ENCODE measurements around the gene OR2Y1. TPM values are rescaled to one million over a fixed set of nuclear protein-coding genes. Genes with fewer than 3 reads are reported as not detected.
A peak's percentile ranks its signal among the peaks of the same experiment; 100 is the strongest.
"Not testable (repeated sequence)": the region's sequence is repeated elsewhere in the genome, so short reads cannot be mapped to it uniquely, and the experiment has no call there.

OR2Y1 gene
- total RNA-seq, result not detected

- 87 to 93% methylated on average over 2 of the region's 2 CpGs for WGBS, 2 donors (ENCODE audit: low coverage in 1 of 2)
- DNase-seq, result no peak
- in situ Hi-C loops (cut with MboI; ENCODE audit: low pct_ligation_motif_present in 1 of 4, low pct_unique_long_range_greater_than_20kb in 1 of 4, low sequenced_read_pairs in 3 of 4), result no loop called here
These were observed at the start of gene OR2Y1 for GRCh38 chr5:180739958-180740357. TSS of gene OR2Y1 (minus strand) at chr5:180740058. CDS start at chr5:180740058, 0 bp downstream.

GRCh38 chr5:180788651-180789410, 49.0 kb upstream of the OR2Y1 start:
- WGBS, 2 donors (ENCODE audit: low coverage in 1 of 2), result 87 to 100% methylated on average over 5 to 19 of the region's 19 CpGs
- Histone ChIP-seq H3K27ac (peak overlapping the region in 1 of 4 donors; percentile 11), H3K4me1 (peaks cover 25 to 32% (median 29%) of the 10 kb centered on the region in 4 donors), H3K36me3 (peaks cover 0 to 17% (median 8%) of the 10 kb centered on the region in 4 donors)
- H3K4me3 ChIP-seq; DNase-seq; H3K27me3 ChIP-seq; intact Hi-C loops (cut with DNase I; ENCODE audit: low total_unique reads); H3K9me3 ChIP-seq: not testable (repeated sequence)
- in situ Hi-C loops (cut with MboI; ENCODE audit: low pct_ligation_motif_present in 1 of 4, low pct_unique_long_range_greater_than_20kb in 1 of 4, low sequenced_read_pairs in 3 of 4), result loop anchor here in 1 of 4 donors (10.0 kb wide), 1 partner anchor 56 kb away; no protein-coding TSS in a partner anchor

More at GRCh38 chr5:180739958-180740357, at the start of gene OR2Y1:
- H3K4me1 ChIP-seq, result no peaks in the 10 kb centered on the region
- TF ChIP-seq POLR2AphosphoS5 (IDR thresholded peaks at IDR 0.05), result no peak
- TF ChIP-seq EP300 (IDR thresholded peaks at IDR 0.05; ENCODE audit: low read depth), result no peak
- TF ChIP-seq POLR2A (IDR thresholded peaks at IDR 0.05), result no peak
- TF ChIP-seq CTCF (IDR thresholded peaks at IDR 0.05), result no peak
- H3K9me3 ChIP-seq, result no peaks in the 10 kb centered on the region
- intact Hi-C loops (cut with DNase I; ENCODE audit: low total_unique reads), result no loop called here
- H3K4me3 ChIP-seq, result no peak within 1 kb of the TSS
- peaks cover 16% of the 10 kb centered on the region for H3K27me3 ChIP-seq
- H3K27ac ChIP-seq, result no peak within 1 kb of the TSS
- no peaks in the 10 kb centered on the region for H3K36me3 ChIP-seq

GRCh38 chr5:180787711-180788431, 48.0 kb upstream of the OR2Y1 start:
- no peak for DNase-seq
- 83% methylated on average over 20 of the region's 20 CpGs; no CpG with 5 or more reads in 1 of the 2 donors for WGBS, 2 donors (ENCODE audit: low coverage in 1 of 2)
- intact Hi-C loops (cut with DNase I; ENCODE audit: low total_unique reads), result no loop called here
- H3K4me3 ChIP-seq, result no peak overlapping the region
- no peaks in the 10 kb centered on the region for H3K9me3 ChIP-seq
- TF ChIP-seq POLR2A (IDR thresholded peaks at IDR 0.05) (no peak), CTCF (IDR thresholded peaks at IDR 0.05) (no peak), EP300 (IDR thresholded peaks at IDR 0.05; ENCODE audit: low read depth) (no peak), POLR2AphosphoS5 (IDR thresholded peaks at IDR 0.05) (no peak)
- in situ Hi-C loops (cut with MboI; ENCODE audit: low pct_ligation_motif_present in 1 of 4, low pct_unique_long_range_greater_than_20kb in 1 of 4, low sequenced_read_pairs in 3 of 4), result loop anchor here in 1 of 4 donors (10.0 kb wide), 1 partner anchor 57 kb away; no protein-coding TSS in a partner anchor
- H3K4me1 ChIP-seq, result peaks cover 25 to 32% (median 26%) of the 10 kb centered on the region in 4 donors
- H3K36me3 ChIP-seq, result peaks cover 0 to 17% (median 8%) of the 10 kb centered on the region in 4 donors
- H3K27ac ChIP-seq, result peak overlapping the region in 3 of 4 donors; percentile 71 to 83 (median 81)
- H3K27me3 ChIP-seq, result no peaks in the 10 kb centered on the region

- no peak overlapping the region for H3K4me3 ChIP-seq
- H3K9me3 ChIP-seq, result no peaks in the 10 kb centered on the region
- H3K4me1 ChIP-seq, result peaks cover 25 to 32% (median 26%) of the 10 kb centered on the region in 4 donors
- in situ Hi-C loops (cut with MboI; ENCODE audit: low pct_ligation_motif_present in 1 of 4, low pct_unique_long_range_greater_than_20kb in 1 of 4, low sequenced_read_pairs in 3 of 4) (loop anchor here in 1 of 4 donors (10.0 kb wide), 1 partner anchor 58 kb away; no protein-coding TSS in a partner anchor), intact Hi-C loops (cut with DNase I; ENCODE audit: low total_unique reads) (no loop called here)
- peak overlapping the region; percentile 71 to 83 (median 80) for H3K27ac ChIP-seq
- WGBS, 2 donors (ENCODE audit: low coverage in 1 of 2), result 61 to 66% methylated on average over 8 to 21 of the region's 21 CpGs
- DNase-seq, result no peak
- H3K36me3 ChIP-seq, result peaks cover 0 to 12% (median 4%) of the 10 kb centered on the region in 4 donors
- H3K27me3 ChIP-seq, result no peaks in the 10 kb centered on the region
- TF ChIP-seq POLR2AphosphoS5 (IDR thresholded peaks at IDR 0.05) (no peak), POLR2A (IDR thresholded peaks at IDR 0.05) (no peak), CTCF (IDR thresholded peaks at IDR 0.05) (no peak), EP300 (IDR thresholded peaks at IDR 0.05; ENCODE audit: low read depth) (no peak)
These were observed 46.9 kb upstream of the OR2Y1 start for GRCh38 chr5:180786531-180787398.
